NCI-H187 (cell line): ENCODE data around the gene TMEM125.

ENCODE experiments used
- DNase-seq, 2 experiments: peaks; one replicate each; lab custom pipeline; 2025; lab: John Stamatoyannopoulos, UW

The TMEM125 gene

DNA sequence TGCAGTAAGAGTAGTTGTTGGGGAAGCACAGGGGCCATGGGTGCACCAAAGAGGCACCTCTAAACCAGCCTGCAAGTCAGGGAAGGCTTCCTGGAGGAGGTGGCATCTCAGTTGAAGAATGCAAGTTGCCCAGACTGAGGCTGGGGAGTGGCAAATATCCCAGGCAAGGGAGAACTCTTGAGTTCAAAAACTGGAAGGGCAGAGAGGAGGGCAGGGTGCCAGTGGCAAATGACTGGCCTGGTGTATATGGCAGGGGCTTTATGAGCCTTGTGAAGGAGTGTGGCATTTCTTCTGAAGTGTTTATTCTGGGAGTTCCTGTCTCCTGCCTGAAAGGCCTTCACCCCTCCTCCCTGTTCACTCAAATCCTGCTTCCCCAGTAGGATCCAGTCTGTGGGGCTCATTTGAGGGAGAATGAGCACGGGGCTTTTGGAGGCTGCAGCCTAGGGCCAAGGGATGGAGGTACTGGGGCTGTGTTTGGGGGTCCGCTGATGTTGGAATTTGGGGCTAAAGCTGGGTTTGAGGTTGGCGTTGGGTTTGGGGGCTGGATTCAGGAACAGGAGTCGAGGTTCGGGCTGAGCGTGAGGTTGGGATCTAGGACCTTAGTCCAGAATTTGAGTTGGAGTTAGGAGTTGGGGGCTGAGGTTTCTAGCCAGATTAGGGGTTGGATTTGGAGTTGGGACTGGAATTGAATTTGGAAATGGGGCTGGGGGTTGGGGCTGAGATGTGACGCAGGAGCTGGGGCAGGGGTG lies at the start of gene TMEM125:
TSS of gene TMEM125 (plus strand) at position 357 of the 749 bp plus-strand sequence. CDS start 2,740 bp downstream, outside the sequence.
- DNase-seq, result no peak

DNA sequence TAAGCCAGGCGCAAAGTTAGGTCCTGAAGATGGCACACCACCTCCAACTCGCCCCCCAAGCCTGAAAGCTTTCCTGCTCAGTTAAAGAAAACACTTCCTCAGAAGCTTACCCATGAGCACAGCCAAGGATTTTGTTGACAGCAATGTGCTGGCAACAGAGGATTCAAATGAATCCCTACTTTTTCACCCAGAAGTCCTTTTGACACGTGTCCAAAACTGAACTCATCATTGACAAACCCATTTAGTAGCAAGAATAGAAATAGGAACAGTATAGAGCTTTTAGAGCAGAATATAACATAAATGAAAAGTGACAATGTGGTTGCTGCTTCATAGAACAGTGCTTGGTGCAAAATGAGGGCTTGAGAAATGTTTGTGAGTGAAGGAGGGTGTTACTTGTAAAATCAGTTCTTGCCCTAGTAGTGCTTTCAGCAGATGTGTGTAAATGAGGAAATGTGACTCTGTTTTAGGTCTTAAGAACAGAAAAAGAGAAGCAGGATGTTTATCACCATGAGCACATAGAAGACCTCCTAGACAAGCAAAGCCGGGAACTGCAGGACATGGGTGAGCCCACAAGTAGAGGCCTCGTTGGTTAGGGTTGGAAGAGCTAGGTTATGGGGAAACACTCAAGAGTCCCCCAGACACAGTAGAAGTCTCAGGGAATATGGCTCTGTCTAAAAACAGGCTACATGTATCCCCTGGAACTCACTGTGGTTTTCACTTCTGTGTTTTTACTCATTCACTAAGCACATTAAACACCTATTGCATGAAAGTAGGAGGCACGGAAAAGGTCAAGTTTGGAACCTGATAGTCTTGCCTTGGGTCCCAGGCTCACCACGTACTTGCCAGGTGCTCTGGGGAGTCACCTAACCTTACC lies 48.6 kb upstream of the TMEM125 start:
- no peak for DNase-seq

DNA sequence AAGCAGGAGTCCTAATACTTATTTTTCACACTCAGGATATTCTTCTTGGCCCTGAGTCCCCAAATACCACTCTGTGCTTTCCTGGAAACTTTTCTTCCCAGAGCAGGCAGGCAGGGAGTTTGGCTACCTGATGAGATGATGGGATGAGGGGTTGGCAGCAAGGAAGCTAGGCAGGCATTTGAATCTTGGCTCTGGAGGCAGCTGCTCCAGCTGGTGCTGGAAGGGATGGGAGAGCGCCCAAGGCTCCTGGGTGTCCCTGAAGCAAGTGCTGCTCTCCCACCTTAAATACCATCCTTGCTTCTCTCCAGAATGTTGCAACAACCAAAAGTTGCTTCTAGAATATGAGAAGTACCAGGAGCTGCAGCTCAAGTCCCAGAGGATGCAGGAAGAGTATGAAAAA lies 48.0 kb upstream of the TMEM125 start:
- DNase-seq, result no peak

DNA sequence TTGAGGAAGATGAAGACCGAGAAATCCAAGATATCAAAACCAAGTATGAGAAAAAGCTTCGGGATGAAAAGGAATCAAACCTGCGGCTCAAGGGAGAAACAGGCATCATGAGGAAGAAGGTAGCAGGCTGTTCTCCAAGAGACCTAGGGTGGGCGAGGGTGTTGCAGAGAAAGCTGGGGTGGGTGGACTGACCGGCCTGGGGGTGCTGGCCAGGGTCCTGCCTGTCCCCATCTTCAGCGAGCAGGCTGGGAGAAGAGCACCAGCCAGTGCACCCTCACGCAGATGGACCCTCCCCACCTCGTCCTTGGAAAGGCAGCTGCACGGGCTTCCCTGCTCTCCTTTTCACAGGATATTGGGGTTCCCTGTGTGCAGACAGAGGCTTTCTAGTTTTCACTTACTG lies 46.9 kb upstream of the TMEM125 start:
- DNase-seq, result no peak

DNA sequence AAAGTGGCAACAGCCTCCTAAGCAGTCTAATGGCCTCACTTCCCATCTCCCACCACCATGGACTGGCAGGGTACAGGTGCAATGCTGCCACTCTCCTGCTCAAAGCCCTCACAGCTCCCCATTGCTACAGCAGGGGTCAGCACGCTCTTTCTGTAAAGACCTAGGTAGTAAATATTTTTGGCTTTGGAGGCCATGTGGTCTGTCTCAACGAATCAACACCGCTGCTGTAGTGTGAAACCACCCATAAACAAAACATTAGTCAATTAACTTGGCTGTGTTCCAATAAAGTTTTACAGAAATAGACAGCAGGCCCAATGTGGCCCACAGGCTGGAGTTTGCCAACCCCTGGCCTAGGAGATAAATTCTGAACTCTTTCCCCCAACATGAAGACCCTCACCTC lies 44.6 kb upstream of the TMEM125 start:
- no peak for DNase-seq

DNA sequence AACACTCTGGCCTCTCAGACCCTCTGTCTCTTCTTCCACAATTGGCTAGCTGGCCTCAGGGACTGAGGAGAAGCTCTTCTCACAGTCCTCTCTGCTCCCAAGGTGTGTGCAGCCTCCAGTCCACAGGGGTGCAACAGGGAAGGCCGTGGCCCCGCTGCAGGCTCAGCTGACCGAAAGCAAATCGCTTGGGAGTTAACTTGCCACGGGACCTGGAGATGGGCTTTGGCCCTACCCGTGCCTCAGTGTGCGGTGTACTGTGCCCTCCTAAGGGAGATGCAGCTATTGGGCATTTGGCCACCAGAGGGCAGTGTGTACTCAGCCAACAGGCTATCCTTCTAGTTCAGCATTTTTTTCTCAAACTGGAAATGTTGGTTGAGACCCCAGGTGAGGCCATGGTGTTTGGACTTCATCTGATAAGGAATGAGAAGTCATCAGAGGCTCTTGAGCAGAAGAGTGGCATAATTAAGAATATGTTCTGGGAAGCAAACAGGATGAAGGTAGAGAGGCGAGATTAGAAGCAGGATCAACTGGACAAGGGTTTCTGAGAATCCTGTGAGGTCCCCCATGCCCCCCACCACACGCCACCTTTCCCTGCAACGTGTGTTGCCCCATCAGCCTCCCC lies 42.5 kb upstream of the TMEM125 start:
- peak; percentile 48 to 62 for DNase-seq

DNA sequence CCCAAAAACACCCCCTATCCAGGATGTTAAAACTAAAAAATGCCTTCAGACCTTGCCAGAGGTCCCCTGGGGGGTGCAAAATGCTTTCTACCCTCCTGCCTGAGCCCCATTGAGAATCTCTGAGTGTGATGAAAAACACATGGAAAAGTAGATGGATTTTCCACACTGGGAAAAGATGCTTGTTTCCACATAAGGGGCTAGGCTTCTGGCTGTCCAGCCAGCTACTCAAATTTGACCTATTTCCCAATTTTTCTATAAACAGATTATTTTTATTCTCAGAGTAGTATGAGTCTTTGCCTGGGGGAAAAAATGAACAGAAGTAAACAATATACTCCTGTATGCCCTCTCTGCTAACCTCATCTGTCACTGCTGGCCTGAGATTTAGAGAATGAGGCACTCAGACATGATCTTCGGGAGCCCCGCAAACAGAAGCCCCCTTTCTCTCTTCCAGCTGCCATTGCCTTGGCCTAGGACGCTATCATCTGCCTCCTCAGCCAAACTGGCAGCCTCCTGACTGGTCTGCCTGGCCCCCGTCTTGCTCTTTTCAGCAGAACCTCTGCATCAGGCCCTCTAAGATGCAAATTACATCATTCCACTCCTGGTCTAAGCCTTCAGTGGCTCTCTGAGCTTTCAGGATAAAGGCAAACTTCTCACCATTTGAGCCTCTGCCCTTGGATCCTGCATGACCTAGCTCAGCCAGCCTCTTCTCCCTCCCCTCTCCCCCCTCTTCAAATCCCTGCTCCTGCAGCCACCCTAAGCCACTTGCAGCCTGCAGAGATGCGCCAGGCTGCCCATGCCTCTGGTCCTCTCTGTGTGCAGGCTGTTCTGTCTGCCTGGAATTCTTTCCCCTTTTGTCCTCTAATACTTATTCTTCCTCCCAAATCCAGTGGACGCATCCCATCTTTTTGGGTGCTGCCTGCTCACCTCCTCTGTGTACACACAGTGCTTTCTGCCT lies 39.7 kb upstream of the TMEM125 start:
- no peak for DNase-seq

DNA sequence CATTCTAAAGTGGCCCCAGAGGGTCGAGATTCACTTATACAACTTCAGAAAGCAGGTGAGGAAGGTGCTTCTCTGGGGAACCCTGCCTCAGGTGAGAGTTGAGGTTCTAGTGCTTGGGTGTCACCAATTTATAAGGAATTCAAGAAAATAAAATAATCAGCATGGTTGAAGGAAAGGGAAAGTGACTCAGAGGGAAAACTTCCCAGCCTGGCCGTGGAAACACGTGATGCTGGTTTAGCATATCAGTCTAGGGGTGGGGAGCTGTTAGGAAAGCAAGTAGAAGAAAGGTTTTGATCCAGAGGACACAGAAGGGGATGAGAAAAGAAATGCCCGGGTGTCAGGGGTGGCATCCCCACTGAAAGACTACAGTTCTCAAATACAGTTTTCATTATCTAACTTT lies 37.7 kb upstream of the TMEM125 start:
- DNase-seq, result no peak

DNA sequence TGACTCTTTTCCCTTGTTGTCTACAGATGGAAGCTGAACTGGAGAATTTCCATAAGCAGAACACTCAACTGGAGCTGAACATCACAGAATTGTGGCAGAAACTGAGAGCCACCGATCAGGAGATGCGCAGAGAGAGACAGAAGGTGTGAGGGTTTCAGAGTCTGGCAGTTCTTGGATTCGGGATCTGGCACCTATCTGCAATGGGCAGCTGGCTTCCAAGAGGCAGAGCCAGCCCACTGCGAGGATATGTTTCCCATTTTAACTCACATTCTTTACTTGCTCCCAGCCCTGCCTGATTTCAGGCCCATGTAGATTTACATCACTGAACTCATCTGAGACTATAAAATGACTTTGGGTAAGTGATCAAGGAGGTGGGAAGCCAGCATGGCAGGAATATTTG lies 37.3 kb upstream of the TMEM125 start:
- no peak for DNase-seq

DNA sequence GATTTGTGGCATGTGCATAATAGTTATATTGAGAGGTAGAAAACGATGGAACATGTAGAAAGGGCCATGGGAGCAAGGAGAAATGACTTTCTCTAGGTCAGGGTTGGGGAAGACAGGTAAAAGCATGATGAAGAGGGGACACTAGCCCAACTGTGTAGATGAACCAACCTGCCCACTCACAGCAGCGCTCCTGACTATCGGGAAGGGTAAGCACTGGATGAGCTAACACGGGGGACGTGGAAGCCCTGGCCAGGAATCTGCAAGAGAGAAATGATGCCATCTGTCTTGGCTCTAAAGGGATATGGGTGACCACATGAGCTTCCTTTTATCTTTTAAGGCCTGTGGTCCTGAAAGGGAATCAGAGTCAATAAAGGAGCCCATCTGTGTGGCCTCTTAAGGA lies 36.2 kb upstream of the TMEM125 start:
- DNase-seq, result no peak

DNA sequence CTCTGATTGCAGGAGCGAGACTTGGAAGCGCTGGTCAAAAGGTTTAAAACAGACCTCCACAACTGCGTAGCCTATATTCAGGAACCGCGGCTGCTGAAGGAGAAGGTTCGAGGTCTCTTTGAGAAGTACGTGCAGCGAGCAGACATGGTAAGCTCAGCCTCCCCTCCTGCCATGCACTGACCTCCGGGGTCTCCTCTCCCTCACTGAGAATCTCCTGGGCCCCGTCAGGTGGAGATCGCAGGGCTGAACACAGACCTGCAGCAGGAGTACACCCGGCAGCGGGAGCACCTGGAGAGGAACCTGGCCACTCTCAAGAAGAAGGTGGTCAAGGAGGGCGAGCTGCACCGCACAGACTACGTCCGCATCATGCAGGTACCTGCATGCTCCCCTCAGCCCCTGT lies 35.5 kb upstream of the TMEM125 start:
- DNase-seq, result no peak

DNA sequence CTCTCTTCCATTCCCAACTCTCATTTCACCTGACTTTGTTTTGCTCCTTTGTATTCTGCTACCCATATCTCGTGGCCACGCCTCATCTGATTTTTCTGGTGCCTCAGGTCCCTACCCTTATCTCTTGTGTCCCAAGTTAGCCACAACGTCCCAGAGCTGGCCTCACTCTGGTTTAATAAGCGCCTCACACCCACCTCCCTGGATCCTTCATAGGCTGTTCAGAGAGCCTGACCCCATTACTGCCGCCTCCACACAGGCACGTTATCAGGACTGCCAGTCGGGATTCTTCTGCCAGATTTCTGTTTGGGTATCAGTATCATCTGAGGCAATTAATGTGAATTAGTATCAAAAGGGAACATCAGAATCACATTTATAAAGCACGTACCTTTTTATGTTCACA lies 34.7 kb upstream of the TMEM125 start:
- DNase-seq, result no peak

DNA sequence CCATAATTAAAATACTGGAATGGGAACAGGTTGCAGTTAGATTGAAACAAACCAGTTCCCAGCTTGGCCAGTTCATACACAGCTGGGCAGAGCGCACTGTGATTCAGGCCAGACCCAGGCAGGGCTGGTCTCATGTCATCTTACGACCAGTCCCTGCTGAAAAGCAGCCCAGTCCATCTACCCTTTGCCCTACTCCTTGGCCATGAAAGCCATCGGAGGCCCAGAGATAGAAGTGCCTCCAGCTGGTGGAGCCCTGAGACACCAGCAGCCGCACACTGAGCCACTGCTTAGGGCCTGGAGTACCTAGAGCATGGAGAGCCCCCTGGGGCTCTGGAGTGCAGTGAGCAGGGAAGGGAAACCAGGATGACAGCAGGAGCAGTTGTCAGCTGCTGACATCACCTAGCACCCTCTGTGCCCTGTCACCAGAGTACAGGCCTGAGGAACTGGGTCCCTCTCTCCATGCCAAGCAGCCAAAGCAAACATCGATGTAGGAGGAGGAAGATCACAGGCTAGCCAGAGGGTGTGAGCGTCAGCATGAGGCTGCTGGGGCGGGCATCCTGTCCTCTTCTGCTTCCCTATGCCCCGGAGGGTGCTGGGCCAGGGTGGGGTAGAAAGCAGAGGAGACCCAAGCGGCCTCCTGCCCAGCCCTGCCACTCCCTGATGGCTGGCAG lies 34.2 kb upstream of the TMEM125 start:
- no peak for DNase-seq

DNA sequence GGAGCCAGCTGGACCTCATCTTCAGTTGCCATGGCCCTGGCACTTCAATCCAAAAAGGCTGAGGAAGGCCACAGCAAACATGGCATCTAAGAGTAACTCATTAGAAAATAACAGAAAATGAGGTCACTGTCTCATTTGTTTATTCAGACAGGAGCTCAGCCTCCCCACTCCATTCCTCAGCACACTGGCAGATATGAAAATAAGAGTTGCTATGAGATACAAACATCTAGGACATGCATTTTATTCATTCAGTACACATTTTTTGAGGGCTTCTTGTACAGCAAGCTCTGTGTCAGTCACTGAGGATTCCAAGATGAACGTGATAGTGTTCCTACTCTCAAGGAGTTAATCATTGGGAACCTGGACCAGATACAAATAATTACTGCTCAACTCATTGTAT lies 32.7 kb upstream of the TMEM125 start:
- no peak for DNase-seq

DNA sequence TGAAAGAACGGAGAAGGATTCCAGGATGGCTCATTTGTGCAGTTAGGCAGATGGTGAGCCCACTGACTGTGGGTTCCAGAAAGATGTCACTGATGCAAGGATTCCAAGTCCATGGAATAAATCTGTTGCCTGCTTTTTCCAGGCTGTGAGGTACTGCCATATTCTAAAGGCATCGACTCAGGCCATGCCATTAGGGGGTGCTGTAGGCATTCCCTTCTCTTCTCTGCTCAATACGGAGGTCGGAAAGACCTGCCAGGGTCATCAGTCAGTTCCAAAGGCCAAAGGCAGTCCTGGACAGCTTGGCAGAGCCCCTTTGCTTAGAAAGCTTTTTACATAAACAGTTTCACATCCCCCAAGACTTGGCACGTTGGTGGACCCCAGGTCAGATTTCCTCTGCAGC lies 31.7 kb upstream of the TMEM125 start:
- peak in 1 of 2 experiments; percentile 19 for DNase-seq

DNA sequence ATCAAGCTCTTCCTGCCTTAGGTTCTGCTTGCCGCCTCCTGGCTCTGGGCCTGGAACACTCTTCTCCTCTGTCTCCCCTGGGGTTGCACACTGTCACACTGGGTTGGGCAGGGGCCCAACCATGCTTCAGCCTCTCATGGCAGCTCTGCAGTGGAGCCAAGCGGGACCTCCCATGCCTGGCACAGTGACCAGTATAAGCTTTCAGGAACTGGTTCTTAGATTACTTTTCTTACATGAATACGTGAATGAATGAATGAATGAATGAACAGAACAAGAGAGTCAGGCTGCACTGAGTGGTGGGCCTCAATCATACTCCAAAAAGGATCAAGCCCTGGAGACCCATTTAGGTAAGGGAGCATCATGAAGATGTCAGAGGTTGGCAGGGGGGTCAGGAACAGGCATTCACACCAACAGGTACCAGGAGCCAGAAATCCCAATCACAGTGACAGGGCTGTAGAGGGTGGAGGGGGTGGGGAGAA lies 30.8 kb upstream of the TMEM125 start:
- no peak for DNase-seq

DNA sequence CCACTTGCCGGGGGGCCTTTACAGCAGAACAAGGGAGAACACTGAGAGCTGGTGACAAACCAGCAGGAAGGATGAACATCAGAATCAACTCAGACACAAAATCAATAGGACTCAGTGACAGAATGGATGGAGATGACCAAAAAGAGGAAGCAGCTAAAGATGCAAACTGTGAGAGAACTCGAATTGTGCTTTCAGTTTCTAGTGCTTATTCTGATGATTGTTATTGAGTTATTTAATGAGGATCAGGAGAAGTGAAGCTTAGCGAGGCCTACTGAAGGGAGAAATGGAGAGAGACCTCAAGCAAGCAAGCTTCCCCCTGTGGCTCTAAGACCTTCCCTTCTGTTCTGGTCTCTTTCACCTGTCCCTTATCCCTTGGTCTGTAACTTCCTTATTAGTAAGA lies 30.3 kb upstream of the TMEM125 start:
- DNase-seq, result no peak

DNA sequence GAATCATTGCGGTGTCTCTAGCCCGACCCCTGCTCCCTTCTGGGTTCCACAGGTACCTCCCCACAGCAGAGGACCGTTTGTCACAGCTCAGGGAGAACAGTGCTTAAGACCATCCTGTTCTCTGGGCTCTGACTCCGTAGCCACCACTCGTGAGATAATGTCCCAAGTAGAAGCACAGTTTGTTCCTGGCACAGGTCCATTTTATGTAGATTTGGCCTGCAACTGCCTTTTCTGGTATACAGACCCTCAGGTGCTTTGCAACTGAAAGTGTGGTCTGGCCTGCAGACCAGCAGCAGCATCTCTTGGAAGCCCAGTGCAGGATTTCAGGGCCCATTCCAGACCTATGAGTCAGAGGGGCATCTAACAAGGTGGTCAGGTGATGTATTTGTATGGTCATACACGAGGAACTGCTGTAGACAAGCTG lies 28.4 kb upstream of the TMEM125 start:
- no peak for DNase-seq

DNA sequence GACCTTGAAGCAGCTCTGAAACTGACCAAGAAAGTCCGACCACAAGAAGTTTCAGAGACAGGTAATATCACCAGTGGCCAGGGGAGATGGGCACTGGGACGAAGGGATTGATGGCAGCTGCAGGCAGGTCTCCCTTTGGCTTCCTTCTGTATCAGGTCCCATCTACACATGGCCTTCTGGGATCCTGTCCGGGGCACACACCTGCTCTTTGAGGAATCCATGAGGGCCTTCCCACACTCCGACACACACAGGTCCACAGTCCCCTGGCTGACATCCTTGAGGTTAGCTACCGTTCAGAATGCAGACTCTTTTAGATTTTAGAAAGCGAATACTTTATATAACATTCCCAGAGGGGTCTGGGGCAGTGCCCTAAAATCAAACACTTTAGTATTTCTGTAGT lies 26.5 kb upstream of the TMEM125 start:
- DNase-seq, result no peak

DNA sequence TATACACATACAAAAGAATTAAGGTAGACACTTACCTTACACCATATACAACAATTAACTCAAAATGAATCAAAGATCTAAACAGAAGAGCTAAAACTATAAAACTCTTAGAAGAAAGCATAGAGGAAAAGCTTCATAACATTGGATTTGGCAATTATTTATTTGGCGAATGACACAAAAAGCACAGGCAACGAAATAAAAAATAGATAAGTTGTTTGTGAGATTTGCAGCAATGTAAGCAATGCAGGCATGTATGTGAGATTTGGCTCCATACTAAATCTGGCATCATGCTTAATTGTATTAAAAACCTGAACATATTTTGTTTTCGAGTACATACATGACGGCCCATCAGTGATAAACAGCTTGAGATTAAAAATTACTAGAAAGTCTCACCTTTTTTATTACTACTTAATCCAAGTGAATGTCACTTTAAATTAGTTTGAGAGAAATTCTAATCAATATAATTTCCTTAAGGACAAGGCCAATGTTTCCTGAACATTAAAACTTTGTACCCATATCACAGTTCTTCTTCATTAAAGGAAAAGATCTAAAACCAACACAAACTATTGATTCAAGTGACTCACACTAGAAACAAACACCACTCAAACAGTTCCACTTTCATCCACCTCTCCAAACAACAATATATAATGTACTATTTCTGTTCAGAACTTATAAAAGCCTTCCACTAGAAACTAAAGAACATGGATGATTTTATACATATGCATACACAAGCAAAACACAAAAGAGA lies 23.1 kb upstream of the TMEM125 start:
- DNase-seq, result no peak
